ENCODE data around the gene FGF2. TPM values are rescaled to one million over a fixed set of nuclear protein-coding genes. Genes with fewer than 3 reads are reported as not detected.

Gene FGF2
- total RNA-seq, 2 experiments from 2014 or later = 0.79 to 1.2 TPM

DNA sequence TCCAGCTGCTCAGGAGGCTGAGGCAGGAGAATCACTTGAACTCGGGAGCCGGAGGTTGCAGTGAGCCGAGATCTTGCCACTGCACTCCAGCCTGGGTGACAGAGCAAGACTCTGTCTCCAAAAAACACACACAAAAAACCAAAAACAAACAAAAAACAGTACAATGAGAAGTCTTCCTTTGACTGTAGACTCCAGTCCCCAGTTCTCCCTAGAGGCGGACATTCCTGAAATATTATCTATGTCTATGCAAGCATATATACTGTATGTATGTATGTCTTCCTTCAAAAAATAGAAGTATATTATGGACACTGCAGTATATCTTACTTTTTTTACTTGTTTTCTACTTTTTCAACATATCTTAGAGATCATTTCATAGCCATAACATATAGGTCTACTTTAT lies 10.2 kb upstream of the FGF2 start:
- no peak overlapping the region for H3K4me3 Mint-ChIP-seq
- peaks cover 17% of the 10 kb centered on the region for H3K27me3 Mint-ChIP-seq (ENCODE audit: low read depth)
- no peaks in the 10 kb centered on the region for H3K36me3 Mint-ChIP-seq (ENCODE audit: low read depth)
- no peak for DNase-seq
- no peak overlapping the region for H3K27ac Mint-ChIP-seq
- intact Hi-C loops (cut with micrococcal nuclease) = no loop called here
- no peaks in the 10 kb centered on the region for H3K9me3 Mint-ChIP-seq
- CTCF ChIA-PET = no interaction called here
- peaks cover 8% of the 10 kb centered on the region for H3K4me1 Mint-ChIP-seq (ENCODE audit: low read depth)

DNA sequence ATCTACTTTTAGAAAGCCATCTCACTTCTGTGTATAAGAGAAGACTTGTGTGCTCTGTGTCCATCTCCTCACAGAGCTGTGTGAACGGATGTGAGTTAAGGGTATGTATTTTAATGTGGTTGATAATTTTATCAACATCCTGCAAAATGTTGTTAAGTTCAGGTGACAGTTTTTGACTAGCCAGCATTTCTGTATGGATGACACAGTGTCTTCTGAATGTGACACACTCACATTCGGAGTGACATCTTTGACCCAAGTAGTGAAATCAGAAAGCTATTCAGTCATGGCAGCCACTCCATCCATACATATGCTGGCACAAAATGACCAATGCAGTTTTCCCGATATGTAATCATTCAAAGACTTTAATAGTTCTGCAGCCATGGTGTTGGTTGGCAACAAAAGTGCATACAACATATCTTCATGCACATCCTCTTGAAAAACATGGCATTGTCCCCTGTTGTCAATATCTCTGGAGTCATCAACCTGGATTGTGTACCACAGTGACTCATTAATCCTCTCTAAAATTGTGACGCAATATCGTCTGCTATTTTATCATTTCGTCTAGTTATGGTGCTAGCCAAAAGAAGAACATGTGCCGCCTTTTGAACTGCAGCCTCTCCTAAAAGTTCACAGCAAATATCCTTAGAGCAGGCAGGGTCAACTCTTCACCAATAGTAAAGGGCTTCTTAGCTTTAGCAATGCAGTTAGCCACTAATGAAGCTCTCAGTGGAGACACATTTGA lies 6.8 kb upstream of the FGF2 start:
- no peaks in the 10 kb centered on the region for H3K9me3 Mint-ChIP-seq
- CTCF ChIA-PET = interaction anchor here (0.6 to 1.4 kb wide), 2 partner anchors 17 to 1709 kb away, joined by 3 read pairs; no protein-coding TSS in a partner anchor
- H3K27me3 Mint-ChIP-seq (ENCODE audit: low read depth) = peaks cover 38% of the 10 kb centered on the region
- H3K27ac Mint-ChIP-seq = no peak overlapping the region
- H3K4me1 Mint-ChIP-seq (ENCODE audit: low read depth) = no peaks in the 10 kb centered on the region
- no peak overlapping the region for H3K4me3 Mint-ChIP-seq
- no peak for DNase-seq
- no peaks in the 10 kb centered on the region for H3K36me3 Mint-ChIP-seq (ENCODE audit: low read depth)
- intact Hi-C loops (cut with micrococcal nuclease) = no loop called here

GRCh38 chr4:122821092-122821491 lies 5.5 kb upstream of the FGF2 start:
- H3K36me3 Mint-ChIP-seq (ENCODE audit: low read depth) = no peaks in the 10 kb centered on the region
- intact Hi-C loops (cut with micrococcal nuclease) = no loop called here

DNA sequence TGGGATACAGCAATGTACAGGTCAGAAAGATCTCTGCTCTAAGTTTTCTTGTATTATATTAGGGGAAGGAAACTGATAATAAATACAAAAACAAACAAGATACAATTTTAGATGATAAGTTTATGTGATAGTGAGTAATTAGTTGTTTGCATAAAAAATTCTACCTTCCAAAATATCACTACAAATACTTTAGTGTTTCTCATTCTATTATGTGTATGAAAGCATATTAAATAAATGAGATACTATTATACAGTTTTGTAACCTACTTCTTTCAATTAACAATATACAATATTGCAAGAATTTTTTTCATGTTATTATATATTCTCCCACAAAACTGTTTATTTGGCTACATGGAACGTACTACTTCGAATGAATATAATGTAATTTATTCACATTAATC lies 4.2 kb upstream of the FGF2 start:
- Mint-ChIP-seq H3K27ac (no peak overlapping the region), H3K4me3 (no peak overlapping the region), H3K36me3 (ENCODE audit: low read depth) (no peaks in the 10 kb centered on the region), H3K4me1 (ENCODE audit: low read depth) (peaks cover 2% of the 10 kb centered on the region), H3K27me3 (ENCODE audit: low read depth) (peaks cover 54% of the 10 kb centered on the region), H3K9me3 (no peaks in the 10 kb centered on the region)
- DNase-seq = no peak
- CTCF ChIA-PET = no interaction called here
- intact Hi-C loops (cut with micrococcal nuclease) = no loop called here

More at GRCh38 chr4:122821092-122821491, 5.5 kb upstream of the FGF2 start:
- Mint-ChIP-seq H3K27ac (no peak overlapping the region), H3K27me3 (ENCODE audit: low read depth) (peaks cover 50% of the 10 kb centered on the region), H3K9me3 (no peaks in the 10 kb centered on the region), H3K4me1 (ENCODE audit: low read depth) (peaks cover under 1% of the 10 kb centered on the region), H3K4me3 (no peak overlapping the region)
- CTCF ChIA-PET = no interaction called here
- DNase-seq = no peak

DNA sequence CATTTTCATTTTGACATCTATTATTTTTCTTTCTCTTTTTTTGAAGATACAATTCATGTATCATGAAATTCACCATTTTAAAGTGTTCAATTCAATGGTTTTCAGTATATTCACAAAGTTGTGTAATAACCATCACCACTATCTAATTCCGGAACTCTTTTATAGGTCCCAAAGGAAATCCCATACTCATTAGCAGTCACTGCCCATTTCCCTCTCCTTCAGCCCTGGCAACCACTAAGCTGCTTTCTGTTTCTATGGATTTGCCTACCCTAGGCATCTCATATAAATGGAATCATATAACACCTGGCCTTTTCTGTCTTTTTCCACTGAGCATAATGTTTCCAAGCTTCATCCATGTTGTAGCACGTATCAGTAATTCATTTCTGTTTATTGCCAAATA lies 3.2 kb upstream of the FGF2 start:
- Mint-ChIP-seq H3K9me3 (no peaks in the 10 kb centered on the region), H3K27me3 (ENCODE audit: low read depth) (peaks cover 60% of the 10 kb centered on the region), H3K27ac (no peak overlapping the region), H3K4me1 (ENCODE audit: low read depth) (peaks cover 12% of the 10 kb centered on the region), H3K36me3 (ENCODE audit: low read depth) (no peaks in the 10 kb centered on the region), H3K4me3 (no peak overlapping the region)
- intact Hi-C loops (cut with micrococcal nuclease) = no loop called here
- CTCF ChIA-PET = interaction anchor here (0.6 to 0.7 kb wide), 2 partner anchors 246 to 269 kb away, joined by 5 to 6 read pairs; no protein-coding TSS in a partner anchor
- DNase-seq = no peak

- CTCF ChIA-PET = no interaction called here
- H3K27ac Mint-ChIP-seq = no peak overlapping the region
- no peak for DNase-seq
- intact Hi-C loops (cut with micrococcal nuclease) = no loop called here
- peaks cover 63% of the 10 kb centered on the region for H3K27me3 Mint-ChIP-seq (ENCODE audit: low read depth)
- no peaks in the 10 kb centered on the region for H3K9me3 Mint-ChIP-seq
- H3K4me3 Mint-ChIP-seq = no peak overlapping the region
- no peaks in the 10 kb centered on the region for H3K36me3 Mint-ChIP-seq (ENCODE audit: low read depth)
- H3K4me1 Mint-ChIP-seq (ENCODE audit: low read depth) = peaks cover 12% of the 10 kb centered on the region
Observed at GRCh38 chr4:122824616-122825015, 2.0 kb upstream of the FGF2 start.

DNA sequence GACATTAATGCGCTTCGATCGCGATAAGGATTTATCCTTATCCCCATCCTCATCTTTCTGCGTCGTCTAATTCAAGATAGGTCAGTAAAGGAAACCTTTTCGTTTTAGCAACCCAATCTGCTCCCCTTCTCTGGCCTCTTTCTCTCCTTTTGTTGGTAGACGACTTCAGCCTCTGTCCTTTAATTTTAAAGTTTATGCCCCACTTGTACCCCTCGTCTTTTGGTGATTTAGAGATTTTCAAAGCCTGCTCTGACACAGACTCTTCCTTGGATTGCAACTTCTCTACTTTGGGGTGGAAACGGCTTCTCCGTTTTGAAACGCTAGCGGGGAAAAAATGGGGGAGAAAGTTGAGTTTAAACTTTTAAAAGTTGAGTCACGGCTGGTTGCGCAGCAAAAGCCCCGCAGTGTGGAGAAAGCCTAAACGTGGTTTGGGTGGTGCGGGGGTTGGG lies 528 bp upstream of the FGF2 start:
- H3K9me3 Mint-ChIP-seq = no peaks in the 10 kb centered on the region
- intact Hi-C loops (cut with micrococcal nuclease) = no loop called here
- H3K4me3 Mint-ChIP-seq = peak overlapping the region; percentile 62
- peaks cover 66% of the 10 kb centered on the region for H3K27me3 Mint-ChIP-seq (ENCODE audit: low read depth)
- no peak overlapping the region for H3K27ac Mint-ChIP-seq
- H3K36me3 Mint-ChIP-seq (ENCODE audit: low read depth) = no peaks in the 10 kb centered on the region
- no peak for DNase-seq
- H3K4me1 Mint-ChIP-seq (ENCODE audit: low read depth) = peaks cover 12% of the 10 kb centered on the region
- CTCF ChIA-PET = interaction anchor here (1.3 kb wide), 1 partner anchor 68 kb away, joined by 4 read pairs; no protein-coding TSS in a partner anchor

- H3K36me3 Mint-ChIP-seq (ENCODE audit: low read depth) = no peaks in the 10 kb centered on the region
- H3K27me3 Mint-ChIP-seq (ENCODE audit: low read depth) = peaks cover 69% of the 10 kb centered on the region
- H3K27ac Mint-ChIP-seq = peak overlapping the region; percentile 9
- H3K4me1 Mint-ChIP-seq (ENCODE audit: low read depth) = peaks cover 12% of the 10 kb centered on the region
- H3K4me3 Mint-ChIP-seq = peak overlapping the region; percentile 78
- DNase-seq = peak; percentile 29
- intact Hi-C loops (cut with micrococcal nuclease) = no loop called here
- CTCF ChIA-PET = interaction anchor here (0.7 kb wide), 1 partner anchor 18 kb away, joined by 3 read pairs; no protein-coding TSS in a partner anchor
- no peaks in the 10 kb centered on the region for H3K9me3 Mint-ChIP-seq
Observed at GRCh38 chr4:122827258-122827878, 737 bp downstream of the FGF2 start.

DNA sequence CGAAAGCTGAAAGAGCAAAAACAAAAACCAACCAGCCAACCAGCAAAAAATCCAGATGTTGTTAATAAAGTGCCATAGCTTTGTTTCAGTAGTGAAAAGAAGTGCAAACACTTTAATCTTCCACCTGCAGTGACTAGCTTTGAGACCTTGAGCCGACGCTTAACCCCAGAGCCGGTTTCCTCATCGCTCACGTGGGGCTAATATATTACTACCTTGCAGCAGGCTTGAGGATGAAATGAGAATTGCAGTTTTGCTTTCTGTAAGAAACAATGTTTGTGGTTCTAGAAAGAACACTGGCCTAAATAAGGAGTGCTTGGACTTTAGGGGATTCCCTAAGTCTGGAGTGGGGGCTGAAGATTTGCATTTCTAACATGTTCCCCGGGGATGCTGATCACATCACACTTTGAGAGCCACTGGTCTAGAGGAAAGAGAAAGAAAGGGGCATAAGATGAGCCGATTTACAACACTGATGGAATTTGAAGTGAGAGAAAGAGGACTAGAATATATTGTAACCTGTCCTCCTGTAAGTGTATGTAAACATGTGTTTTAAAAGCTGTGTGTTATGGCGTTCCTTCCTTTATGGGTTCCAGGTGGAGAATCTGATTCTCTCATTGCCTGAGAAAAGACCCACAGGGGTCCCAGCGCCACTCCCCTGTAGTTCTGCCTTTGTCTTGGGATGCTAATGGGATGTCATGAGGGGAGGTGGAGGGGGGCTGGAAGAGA lies 1.4 kb downstream of the FGF2 start:
- intact Hi-C loops (cut with micrococcal nuclease) = loop anchor here (1.0 to 2.0 kb wide), 5 partner anchors 42 to 569 kb away; partner anchors contain the start of genes BBS12 and SPRY1
- peaks cover 74% of the 10 kb centered on the region for H3K27me3 Mint-ChIP-seq (ENCODE audit: low read depth)
- H3K36me3 Mint-ChIP-seq (ENCODE audit: low read depth) = no peaks in the 10 kb centered on the region
- DNase-seq = peak; percentile 71
- CTCF ChIA-PET = interaction anchor here (0.7 kb wide), 1 partner anchor 17 kb away, joined by 3 read pairs; no protein-coding TSS in a partner anchor
- no peaks in the 10 kb centered on the region for H3K9me3 Mint-ChIP-seq
- peaks cover 12% of the 10 kb centered on the region for H3K4me1 Mint-ChIP-seq (ENCODE audit: low read depth)
- peak overlapping the region; percentile 9 for H3K27ac Mint-ChIP-seq
- H3K4me3 Mint-ChIP-seq = peak overlapping the region; percentile 78

- intact Hi-C loops (cut with micrococcal nuclease) = no loop called here
- Mint-ChIP-seq H3K9me3 (no peaks in the 10 kb centered on the region), H3K4me3 (no peak overlapping the region), H3K27ac (no peak overlapping the region), H3K27me3 (ENCODE audit: low read depth) (peaks cover 54% of the 10 kb centered on the region), H3K4me1 (ENCODE audit: low read depth) (peaks cover 12% of the 10 kb centered on the region), H3K36me3 (ENCODE audit: low read depth) (no peaks in the 10 kb centered on the region)
- no peak for DNase-seq
- CTCF ChIA-PET = no interaction called here
Observed at GRCh38 chr4:122830426-122831095, 3.9 kb downstream of the FGF2 start.

- CTCF ChIA-PET = no interaction called here
- peaks cover 47% of the 10 kb centered on the region for H3K27me3 Mint-ChIP-seq (ENCODE audit: low read depth)
- intact Hi-C loops (cut with micrococcal nuclease) = no loop called here
- no peak overlapping the region for H3K27ac Mint-ChIP-seq
- H3K9me3 Mint-ChIP-seq = no peaks in the 10 kb centered on the region
- H3K4me3 Mint-ChIP-seq = no peak overlapping the region
- DNase-seq = no peak
- peaks cover 10% of the 10 kb centered on the region for H3K4me1 Mint-ChIP-seq (ENCODE audit: low read depth)
- H3K36me3 Mint-ChIP-seq (ENCODE audit: low read depth) = no peaks in the 10 kb centered on the region
Observed at GRCh38 chr4:122831515-122832196, 5.0 kb downstream of the FGF2 start.
